Gastroesophageal sphincter (tissue), 4 donors: Measurements from ENCODE around the gene RFTN1. TPM values are rescaled to one million over a fixed set of nuclear protein-coding genes. Genes with fewer than 3 reads are reported as not detected.

Source experiments
- ATAC-seq: fragments of 150-250 bp; one replicate; pipeline ENCODE4 v1.9.1; 2016; ENCODE audit warnings: mild to moderate bottlenecking, moderate library complexity
- H3K27ac ChIP-seq, 4 donors: fragments of 200-600 bp; sonication (generic) in 3 of 4; 1 replicate in 3 of 4; 2 replicates in 1 of 4; pipeline ENCODE4 v1.5.1; 2016 to 2019
- H3K27me3 ChIP-seq: fragments of 200-600 bp; sonication (generic); one replicate; pipeline ENCODE4 v1.5.1; 2019
- H3K36me3 ChIP-seq, 2 donors: fragments of 200-600 bp; sonication (generic); one replicate each; pipeline ENCODE4 v1.5.1; 2019; ENCODE audit warnings: control low read depth in 1 of 2
- H3K4me1 ChIP-seq, 3 donors: fragments of 200-600 bp; sonication (generic); 1 replicate in 2 of 3; 2 replicates in 1 of 3; pipeline ENCODE4 v1.5.1; 2016 to 2019; ENCODE audit warnings: control low read depth in 2 of 3
- H3K4me3 ChIP-seq, 2 donors: fragments of 200-600 bp; sonication (generic); one replicate each; pipeline ENCODE4 v1.5.1; 2019; ENCODE audit warnings: mild to moderate bottlenecking in 1 of 2, moderate library complexity in 1 of 2
- H3K9me3 ChIP-seq, 3 donors: fragments of 200-600 bp; sonication (generic); one replicate each; pipeline ENCODE4 v1.5.1; 2017 to 2019; ENCODE audit warnings: control low read depth in 2 of 3
- CTCF ChIP-seq, 4 experiments: fragments of 200-600 bp in 2 of 4; fragments of 450-650 bp in 2 of 4; sonication (generic) in 1 of 4; IDR thresholded peaks; one replicate each; pipeline ENCODE4 v1.5.1; 2017 to 2019; ENCODE audit warnings: antibody characterized with exemption in 4 of 4, mild to moderate bottlenecking in 2 of 4, moderate library complexity in 2 of 4
- EP300 ChIP-seq: sonication (generic); formaldehyde crosslinking; IDR thresholded peaks from one replicate; pipeline ENCODE4 v1.6.1; 2017; ENCODE audit warnings: antibody characterized with exemption, mild to moderate bottlenecking
- POLR2A ChIP-seq, 2 donors: fragments of 450-650 bp; IDR thresholded peaks; one replicate each; pipeline ENCODE4 v1.6.1; 2017; ENCODE audit warnings: antibody characterized with exemption in 2 of 2, mild to moderate bottlenecking in 2 of 2, moderate library complexity in 1 of 2
- POLR2AphosphoS5 ChIP-seq: sonication (generic); formaldehyde crosslinking; IDR thresholded peaks from one replicate; pipeline ENCODE4 v1.6.1; 2017; ENCODE audit warnings: antibody characterized with exemption
- WGBS, 2 donors: methylation state at CpG; one replicate each; pipeline ENCODE4 v1.1.5; 2018; ENCODE audit warnings: low coverage in 1 of 2; 5-methylcytosine and 5-hydroxymethylcytosine counted together
- total RNA-seq, 4 donors: library from RNA; depleted of rRNA; stranded (reverse); fragments of >200 nt; gene quantifications; one replicate each; pipeline ENCODE4 v1.1.0, GENCODE V29; 2016

The RFTN1 gene
- total RNA-seq, 4 donors from 2014 or later: 30.6 to 110 (median 68.2) TPM

- H3K4me3 ChIP-seq: no peak overlapping the region
- peaks cover 9 to 60% (median 11%) of the 10 kb centered on the region in 3 donors for H3K4me1 ChIP-seq
- peak overlapping the region in 3 of 4 donors; percentile 44 to 67 (median 59) for H3K27ac ChIP-seq
- WGBS, 2 donors: 53 to 62% methylated on average over 3 to 4 of the region's 7 CpGs
- H3K36me3 ChIP-seq: no peaks in the 10 kb centered on the region
- no peak for ATAC-seq
- no peaks in the 10 kb centered on the region for H3K9me3 ChIP-seq
- H3K27me3 ChIP-seq: no peaks in the 10 kb centered on the region
- TF ChIP-seq POLR2A (IDR thresholded peaks at IDR 0.05): no peak
Observed at GRCh38 chr3:16482770-16483531, 30.5 kb downstream of the RFTN1 start.

- Histone ChIP-seq H3K4me1 (peaks cover 9 to 64% (median 11%) of the 10 kb centered on the region in 3 donors), H3K4me3 (no peak overlapping the region), H3K36me3 (no peaks in the 10 kb centered on the region), H3K9me3 (no peaks in the 10 kb centered on the region), H3K27me3 (no peaks in the 10 kb centered on the region), H3K27ac (peak overlapping the region in 3 of 4 donors; percentile 17 to 59 (median 44))
- no peak for TF ChIP-seq EP300
- TF ChIP-seq POLR2A (IDR thresholded peaks at IDR 0.05): no peak
- no peak for TF ChIP-seq CTCF (IDR thresholded peaks at IDR 0.05)
- no peak for TF ChIP-seq POLR2AphosphoS5
- 84 to 97% methylated on average over 4 of the region's 5 CpGs for WGBS, 2 donors
- no peak for ATAC-seq
Observed at GRCh38 chr3:16482194-16482769, 31.2 kb downstream of the RFTN1 start.

GRCh38 chr3:16481546-16481897 is 32.0 kb downstream of the RFTN1 start:
- H3K27ac ChIP-seq: peak overlapping the region in 3 of 4 donors; percentile 17 to 59 (median 44)
- H3K27me3 ChIP-seq: no peaks in the 10 kb centered on the region

GRCh38 chr3:16480861-16481545 is 32.5 kb downstream of the RFTN1 start:
- WGBS, 2 donors: 30 to 34% methylated on average over 5 of the region's 5 CpGs
- no peaks in the 10 kb centered on the region for H3K9me3 ChIP-seq
- no peak overlapping the region for H3K4me3 ChIP-seq
- peak overlapping the region in 2 of 4 donors; percentile 17 to 59 for H3K27ac ChIP-seq
- no peaks in the 10 kb centered on the region for H3K36me3 ChIP-seq
- peaks cover 9 to 74% (median 11%) of the 10 kb centered on the region in 3 donors for H3K4me1 ChIP-seq
- H3K27me3 ChIP-seq: no peaks in the 10 kb centered on the region
- TF ChIP-seq POLR2AphosphoS5 (no peak), CTCF (IDR thresholded peaks at IDR 0.05) (no peak), POLR2A (IDR thresholded peaks at IDR 0.05) (no peak), EP300 (no peak)
- ATAC-seq: no peak

More at GRCh38 chr3:16481546-16481897, 32.0 kb downstream of the RFTN1 start:
- Histone ChIP-seq H3K36me3 (no peaks in the 10 kb centered on the region), H3K9me3 (no peaks in the 10 kb centered on the region), H3K4me3 (no peak overlapping the region), H3K4me1 (peaks cover 9 to 72% (median 11%) of the 10 kb centered on the region in 3 donors)
- 40 to 51% methylated on average over 3 of the region's 3 CpGs for WGBS, 2 donors
- TF ChIP-seq CTCF (IDR thresholded peaks at IDR 0.05): no peak
- TF ChIP-seq EP300: no peak
- no peak for ATAC-seq

GRCh38 chr3:16478516-16478915 is 35.0 kb downstream of the RFTN1 start:
- TF ChIP-seq POLR2A (IDR thresholded peaks at IDR 0.05) (no peak), POLR2AphosphoS5 (no peak)
- H3K4me3 ChIP-seq: no peak overlapping the region
- H3K27me3 ChIP-seq: no peaks in the 10 kb centered on the region
- H3K27ac ChIP-seq: peak overlapping the region in 1 of 4 donors; percentile 10
- H3K4me1 ChIP-seq: peaks cover 8 to 66% (median 16%) of the 10 kb centered on the region in 3 donors
- ATAC-seq: peak; percentile 59
- no peaks in the 10 kb centered on the region for H3K9me3 ChIP-seq
- H3K36me3 ChIP-seq: no peaks in the 10 kb centered on the region
- 63 to 100% methylated on average over 2 of the region's 2 CpGs for WGBS, 2 donors
